Measurements from ENCODE around the gene EXOC7. TPM values are rescaled to one million over a fixed set of nuclear protein-coding genes. Genes with fewer than 3 reads are reported as not detected.

Gene EXOC7
- total RNA-seq, 1 donor from 2014 or later, result 93.3 TPM

- DNase-seq, result no peak
These were observed 66.9 kb downstream of the EXOC7 start for GRCh38 chr17:76036497-76037261.

DNA sequence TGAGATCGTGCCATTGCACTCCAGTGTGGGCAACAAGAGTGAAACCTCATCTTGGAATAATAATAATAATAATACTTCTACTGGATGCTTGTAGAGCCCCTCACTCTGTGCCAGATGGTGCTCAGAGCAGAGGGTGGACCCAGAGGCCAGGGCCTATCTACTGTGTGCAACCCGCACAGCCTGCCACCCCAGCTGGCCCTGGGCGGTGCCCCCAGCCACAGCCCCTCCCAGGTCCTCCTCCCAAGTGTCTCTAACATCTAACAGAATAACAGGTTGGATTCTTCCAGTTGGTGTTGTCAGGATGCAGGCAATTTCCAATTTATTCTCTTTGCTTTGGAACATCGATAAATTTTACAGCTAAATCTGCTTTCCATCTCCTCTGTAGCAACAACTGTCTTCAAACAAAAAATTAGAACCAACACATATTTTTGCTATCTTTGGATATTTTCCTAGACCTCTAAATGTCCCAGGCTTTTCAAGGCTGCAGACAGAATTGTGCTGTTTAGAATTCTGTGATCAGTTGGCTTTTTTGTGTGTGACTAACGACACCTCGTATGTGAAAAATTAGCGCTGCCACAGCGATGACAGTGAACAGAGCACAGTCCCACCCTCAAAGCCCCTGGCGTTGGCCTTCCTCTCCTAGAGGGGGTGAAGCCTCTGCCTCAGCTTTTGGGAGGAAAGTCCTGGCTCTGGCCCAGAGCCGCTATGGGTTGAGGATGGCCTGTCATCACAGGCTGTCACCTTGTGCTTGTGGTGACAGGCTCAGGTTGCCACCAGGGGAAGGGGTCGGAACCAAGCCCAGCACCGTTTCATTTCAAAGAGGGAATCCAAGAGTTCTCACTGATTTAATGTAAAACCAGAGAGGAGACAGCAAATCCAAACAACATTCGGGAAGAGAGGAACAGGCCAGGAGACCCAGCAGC is 68.9 kb downstream of the EXOC7 start:
- DNase-seq, result no peak

GRCh38 chr17:76033139-76033538 is 70.4 kb downstream of the EXOC7 start:
- no peak for DNase-seq

DNA sequence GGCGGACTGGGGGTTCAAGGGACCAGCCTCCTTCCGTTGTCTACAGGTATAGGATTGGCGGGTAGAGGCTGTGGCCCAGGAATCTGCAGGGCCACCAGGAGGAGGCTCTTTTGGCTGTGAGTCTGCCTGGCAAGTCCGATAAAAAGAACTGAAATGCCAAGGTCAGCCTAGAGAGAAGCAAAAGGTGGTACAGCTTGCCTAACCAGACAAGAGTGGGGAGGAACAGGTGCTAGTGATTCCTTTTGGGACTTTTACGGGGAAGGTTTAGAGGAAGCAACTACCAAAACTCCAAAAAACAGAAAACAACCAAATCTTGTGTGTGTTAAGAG is 70.8 kb downstream of the EXOC7 start:
- no peak for DNase-seq

DNA sequence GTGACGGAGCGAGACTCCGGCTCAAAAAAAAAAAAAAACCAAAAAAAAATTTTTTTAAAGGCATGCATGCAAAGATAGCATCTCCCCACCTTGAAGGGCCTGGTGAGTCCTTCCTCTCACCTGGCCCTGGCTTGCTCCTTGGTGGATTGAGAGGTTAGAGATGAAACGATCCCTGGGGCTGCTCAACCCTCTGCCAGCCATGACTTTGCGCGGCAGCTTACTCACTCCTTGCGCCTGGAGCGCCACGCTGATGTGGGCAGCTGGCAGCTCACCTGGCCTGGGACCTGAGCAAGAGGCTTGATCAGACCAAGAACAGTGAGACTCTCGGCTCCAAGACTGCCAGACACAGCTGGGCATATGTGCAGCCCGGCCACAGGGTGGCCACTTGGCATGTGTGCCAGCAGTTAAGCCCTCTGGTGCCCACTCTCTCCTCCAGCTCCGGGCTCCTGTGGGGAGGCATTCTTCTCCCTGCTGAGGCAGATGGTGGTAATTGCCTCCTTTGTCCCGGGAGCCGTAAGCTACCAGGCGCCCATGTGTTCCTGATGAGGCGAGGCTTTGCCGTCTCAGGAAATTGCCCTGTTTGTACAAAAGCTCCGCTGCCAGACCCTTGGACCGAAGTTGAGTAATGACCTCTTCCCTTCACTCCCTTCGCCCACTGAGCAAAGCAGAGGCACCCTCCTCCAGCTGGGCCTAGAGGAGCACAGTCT is 71.4 kb downstream of the EXOC7 start:
- no peak for DNase-seq

Small RNAs within 50 kb of the gene (small RNA-seq; reads per million reads assigned to genes)
- 0.67 reads per million, percentile 61 among the genes with 10 or more reads in this experiment for gene MIR6868

Other genes starting within 250 kb of the EXOC7 start
- gene WBP2, start 248.5 kb downstream of the EXOC7 start, total RNA-seq, result 25.9 TPM
- 12.3 TPM for gene TRIM47, start 225.2 kb downstream of the EXOC7 start, total RNA-seq
- gene TRIM65, start 206.8 kb downstream of the EXOC7 start, total RNA-seq, result 11.9 TPM
- 30.7 TPM for gene MRPL38, start 198.9 kb downstream of the EXOC7 start, total RNA-seq
- gene FBF1, start 162.7 kb downstream of the EXOC7 start, total RNA-seq, result 10.1 TPM
- gene ACOX1, start 124.6 kb downstream of the EXOC7 start, total RNA-seq, result 94.1 TPM
- gene TEN1, start 124.5 kb downstream of the EXOC7 start, total RNA-seq, result 7.3 TPM
- 0.78 TPM for gene CDK3, start 102.9 kb downstream of the EXOC7 start, total RNA-seq
- gene EVPL, start 76.5 kb downstream of the EXOC7 start, total RNA-seq, result not detected
- gene SRP68, start 31.3 kb downstream of the EXOC7 start, total RNA-seq, result 17.0 TPM
- not detected for gene GALR2, start 29.0 kb downstream of the EXOC7 start, total RNA-seq
- not detected for gene ZACN, start 24.6 kb downstream of the EXOC7 start, total RNA-seq
- gene FOXJ1, start 37.5 kb upstream of the EXOC7 start, total RNA-seq, result 4.5 TPM
- 17.5 TPM for gene RNF157, start 136.7 kb upstream of the EXOC7 start, total RNA-seq
- gene UBALD2, start 161.6 kb upstream of the EXOC7 start, total RNA-seq, result 2.8 TPM
- gene QRICH2, start 204.5 kb upstream of the EXOC7 start, total RNA-seq, result 6.1 TPM

Measured in occipital lobe (tissue), 3 donors.